ENCODE measurements around the gene RAE1.

DNA sequence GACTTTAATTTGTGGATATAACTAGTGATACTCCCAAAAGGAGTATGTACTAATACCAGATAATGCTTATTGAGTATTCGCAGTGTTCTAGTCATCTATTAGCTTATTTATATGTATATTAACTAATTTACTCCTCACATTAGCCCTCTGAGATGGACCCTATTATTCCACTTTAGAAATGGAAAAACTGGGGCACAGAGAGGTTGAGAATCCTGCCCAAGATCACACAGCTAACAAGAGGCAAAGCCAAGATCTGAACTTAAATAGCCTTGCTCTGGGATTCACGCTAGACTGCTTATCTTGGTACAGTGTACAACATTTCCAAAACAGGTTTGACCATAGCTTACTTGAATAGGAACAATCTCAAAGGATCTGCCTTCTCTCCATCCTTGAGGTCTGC lies 29.9 kb upstream of the RAE1 start:
- no peak for TF ChIP-seq CTCF (IDR thresholded peaks at IDR 0.05)
- TF ChIP-seq POLR2A (IDR thresholded peaks at IDR 0.05): no peak

Measured in esophagus squamous epithelium (tissue), 4 donors.